Activated B cell treated with CpG ODN at 0.5 μM for 24 hours (primary cell): ENCODE measurements around the gene FLRT3. TPM values are rescaled to one million over a fixed set of nuclear protein-coding genes. Genes with fewer than 3 reads are reported as not detected.

ENCODE experiments used
- ATAC-seq: fragments of 200-7000 bp; cut with Tn5 transposase; one replicate; pipeline ENCODE4 v1.10.0; 2021; ENCODE audit warnings: low read depth, mild to moderate bottlenecking, moderate library complexity
- CTCF ChIA-PET: fragments of 350-600 bp; sonication (Branson Sonifier 250); formaldehyde crosslinking; loops from one replicate; lab custom pipeline; 2021; ENCODE audit warnings: antibody characterized with exemption; lab: Charles Lee
- POLR2A ChIA-PET: fragments of 350-600 bp; sonication (Branson Sonifier 250); formaldehyde crosslinking; loops from one replicate; lab custom pipeline; 2021; ENCODE audit warnings: antibody characterized with exemption; lab: Charles Lee
- DNase-seq: peaks from one replicate; pipeline ENCODE4 v3.0.0; 2022
- H3K27ac Mint-ChIP-seq: one replicate; pipeline ENCODE4 v1.8.0; 2020; ENCODE audit warnings: mixed read lengths
- H3K27me3 Mint-ChIP-seq: one replicate; pipeline ENCODE4 v1.8.0; 2021; ENCODE audit warnings: mixed read lengths
- H3K36me3 Mint-ChIP-seq: one replicate; pipeline ENCODE4 v1.8.0; 2021; ENCODE audit warnings: low read depth, mixed read lengths
- H3K4me1 Mint-ChIP-seq: one replicate; pipeline ENCODE4 v1.8.0; 2021; ENCODE audit warnings: mixed read lengths
- H3K4me3 Mint-ChIP-seq: one replicate; pipeline ENCODE4 v1.8.0; 2020; ENCODE audit warnings: mild to moderate bottlenecking, mixed read lengths
- H3K9me3 Mint-ChIP-seq: one replicate; pipeline ENCODE4 v1.8.0; 2020; ENCODE audit warnings: mixed read lengths
- CTCF ChIP-seq: fragments of 200-600 bp; IDR thresholded peaks from one replicate; pipeline ENCODE4 v1.8.0; 2022; ENCODE audit warnings: antibody characterized with exemption, mild to moderate bottlenecking
- intact Hi-C: fragments of 100-400 bp; cut with micrococcal nuclease; formaldehyde crosslinking; loops from one replicate; pipeline ENCODE4 v1.15.1; 2024
- total RNA-seq: library from RNA; stranded (reverse); gene quantifications from 2 replicates; pipeline ENCODE4 v1.2.3, GENCODE V29; 2022

Gene FLRT3
- total RNA-seq, 1 donor from 2014 or later, result not detected

GRCh38 chr20:14307956-14308355, 29.5 kb downstream of the FLRT3 start:
- DNase-seq, result no peak
- ATAC-seq, result no peak
- ChIA-PET POLR2A (no interaction called here), CTCF (no interaction called here)
- H3K4me1 Mint-ChIP-seq, result no peaks in the 10 kb centered on the region
- TF ChIP-seq CTCF, result no peak
- H3K4me3 Mint-ChIP-seq, result no peak overlapping the region
- no peaks in the 10 kb centered on the region for H3K27me3 Mint-ChIP-seq
- no peak overlapping the region for H3K27ac Mint-ChIP-seq
- H3K36me3 Mint-ChIP-seq, result no peaks in the 10 kb centered on the region
- intact Hi-C loops, result no loop called here
- H3K9me3 Mint-ChIP-seq, result no peaks in the 10 kb centered on the region

GRCh38 chr20:14304472-14304871, 32.9 kb downstream of the FLRT3 start:
- H3K4me3 Mint-ChIP-seq, result no peak overlapping the region
- no peak for DNase-seq
- intact Hi-C loops, result no loop called here
- ChIA-PET POLR2A (no interaction called here), CTCF (interaction anchor here (0.9 kb wide), 1 partner anchor 13 kb away, joined by 3 read pairs; no protein-coding TSS in a partner anchor)
- H3K9me3 Mint-ChIP-seq, result no peaks in the 10 kb centered on the region
- no peak for TF ChIP-seq CTCF
- no peak overlapping the region for H3K27ac Mint-ChIP-seq
- ATAC-seq, result no peak
- no peaks in the 10 kb centered on the region for H3K4me1 Mint-ChIP-seq
- H3K27me3 Mint-ChIP-seq, result no peaks in the 10 kb centered on the region
- H3K36me3 Mint-ChIP-seq, result no peaks in the 10 kb centered on the region

- no peak for DNase-seq
- intact Hi-C loops, result no loop called here
- no peaks in the 10 kb centered on the region for H3K9me3 Mint-ChIP-seq
- no peak overlapping the region for H3K27ac Mint-ChIP-seq
- no peak for ATAC-seq
- no peaks in the 10 kb centered on the region for H3K4me1 Mint-ChIP-seq
- no peaks in the 10 kb centered on the region for H3K36me3 Mint-ChIP-seq
- H3K4me3 Mint-ChIP-seq, result no peak overlapping the region
- ChIA-PET CTCF (no interaction called here), POLR2A (no interaction called here)
- no peak for TF ChIP-seq CTCF
- no peaks in the 10 kb centered on the region for H3K27me3 Mint-ChIP-seq
Observed at GRCh38 chr20:14303651-14304050, 33.8 kb downstream of the FLRT3 start.

- no peak for DNase-seq
Observed at GRCh38 chr20:14303106-14303505, 34.3 kb downstream of the FLRT3 start.

GRCh38 chr20:14299831-14300230, 37.6 kb downstream of the FLRT3 start:
- Mint-ChIP-seq H3K36me3 (no peaks in the 10 kb centered on the region), H3K27ac (no peak overlapping the region), H3K4me1 (no peaks in the 10 kb centered on the region), H3K9me3 (no peaks in the 10 kb centered on the region), H3K27me3 (no peaks in the 10 kb centered on the region), H3K4me3 (no peak overlapping the region)
- TF ChIP-seq CTCF, result no peak
- intact Hi-C loops, result no loop called here
- CTCF ChIA-PET, result no interaction called here
- ATAC-seq (no peak), DNase-seq (no peak)
- POLR2A ChIA-PET, result interaction anchor here (1.1 kb wide), 1 partner anchor 1168 kb away, joined by 3 read pairs; no protein-coding TSS in a partner anchor

More at GRCh38 chr20:14303106-14303505, 34.3 kb downstream of the FLRT3 start:
- Mint-ChIP-seq H3K27ac (no peak overlapping the region), H3K36me3 (no peaks in the 10 kb centered on the region), H3K27me3 (no peaks in the 10 kb centered on the region), H3K4me3 (no peak overlapping the region), H3K4me1 (no peaks in the 10 kb centered on the region), H3K9me3 (no peaks in the 10 kb centered on the region)
- no peak for ATAC-seq
- POLR2A ChIA-PET, result no interaction called here
- intact Hi-C loops, result no loop called here
- CTCF ChIA-PET, result no interaction called here
- no peak for TF ChIP-seq CTCF
